ENCODE results near the gene EMX1. TPM values are rescaled to one million over a fixed set of nuclear protein-coding genes. Genes with fewer than 3 reads are reported as not detected.

EMX1 gene
- total RNA-seq, 4 donors from 2014 or later = 0.15 TPM; not detected in 3

- Histone ChIP-seq H3K27me3 (no peaks in the 10 kb centered on the region), H3K27ac (no peak overlapping the region), H3K36me3 (no peaks in the 10 kb centered on the region), H3K9me3 (no peaks in the 10 kb centered on the region), H3K4me3 (no peak overlapping the region), H3K4me1 (no peaks in the 10 kb centered on the region)
- intact Hi-C loops (cut with DNase I) = no loop called here
- DNase-seq = no peak
- 94% methylated on average over 3 of the region's 13 CpGs; no CpG with 5 or more reads in 1 of the 2 donors for WGBS, 2 donors
- no peak for TF ChIP-seq CTCF (IDR thresholded peaks at IDR 0.05)
- TF ChIP-seq POLR2A (IDR thresholded peaks at IDR 0.05) = no peak
These were observed 33.4 kb downstream of the EMX1 start for GRCh38 chr2:72950558-72951255.

GRCh38 chr2:72951303-72952095, 34.2 kb downstream of the EMX1 start:
- no peak overlapping the region for H3K27ac ChIP-seq
- no peaks in the 10 kb centered on the region for H3K27me3 ChIP-seq
- TF ChIP-seq CTCF (IDR thresholded peaks at IDR 0.05) (no peak), POLR2A (IDR thresholded peaks at IDR 0.05) (no peak)
- intact Hi-C loops (cut with DNase I) = no loop called here
- no peaks in the 10 kb centered on the region for H3K36me3 ChIP-seq
- DNase-seq = no peak
- H3K4me1 ChIP-seq = no peaks in the 10 kb centered on the region
- H3K4me3 ChIP-seq = no peak overlapping the region
- WGBS, 2 donors = 79% methylated on average over 3 of the region's 8 CpGs; no CpG with 5 or more reads in 1 of the 2 donors
- H3K9me3 ChIP-seq = no peaks in the 10 kb centered on the region

GRCh38 chr2:72952110-72952823, 34.9 kb downstream of the EMX1 start:
- no peaks in the 10 kb centered on the region for H3K27me3 ChIP-seq
- intact Hi-C loops (cut with DNase I) = no loop called here
- no peak for DNase-seq
- no peaks in the 10 kb centered on the region for H3K9me3 ChIP-seq
- TF ChIP-seq POLR2A (IDR thresholded peaks at IDR 0.05) (no peak), CTCF (IDR thresholded peaks at IDR 0.05) (no peak)
- H3K4me1 ChIP-seq = no peaks in the 10 kb centered on the region
- no peaks in the 10 kb centered on the region for H3K36me3 ChIP-seq
- 85 to 86% methylated on average over 7 to 8 of the region's 8 CpGs for WGBS, 2 donors
- H3K4me3 ChIP-seq = no peak overlapping the region
- H3K27ac ChIP-seq = no peak overlapping the region

- Histone ChIP-seq H3K27me3 (no peaks in the 10 kb centered on the region), H3K27ac (no peak overlapping the region), H3K36me3 (no peaks in the 10 kb centered on the region), H3K4me3 (no peak overlapping the region), H3K4me1 (no peaks in the 10 kb centered on the region), H3K9me3 (no peaks in the 10 kb centered on the region)
- DNase-seq = no peak
- intact Hi-C loops (cut with DNase I) = no loop called here
- 59 to 62% methylated on average over 7 to 12 of the region's 14 CpGs for WGBS, 2 donors
- TF ChIP-seq CTCF (IDR thresholded peaks at IDR 0.05) (no peak), POLR2A (IDR thresholded peaks at IDR 0.05) (no peak)
These were observed 35.6 kb downstream of the EMX1 start for GRCh38 chr2:72952961-72953360.

- no peak overlapping the region for H3K4me3 ChIP-seq
- H3K9me3 ChIP-seq = no peaks in the 10 kb centered on the region
- 90 to 100% methylated on average over 1 of the region's 1 CpG for WGBS, 2 donors
- intact Hi-C loops (cut with DNase I) = no loop called here
- H3K27ac ChIP-seq = no peak overlapping the region
- H3K27me3 ChIP-seq = no peaks in the 10 kb centered on the region
- no peaks in the 10 kb centered on the region for H3K36me3 ChIP-seq
- H3K4me1 ChIP-seq = no peaks in the 10 kb centered on the region
- DNase-seq = no peak
- TF ChIP-seq POLR2A (IDR thresholded peaks at IDR 0.05) = no peak
- TF ChIP-seq CTCF (IDR thresholded peaks at IDR 0.05) = no peak
These were observed 36.2 kb downstream of the EMX1 start for GRCh38 chr2:72953528-72953927.

Data from esophagus squamous epithelium (tissue), 5 donors.